ENCODE results near the gene B3GNT9.

B3GNT9 gene

GRCh38 chr16:67166110-67166547 is 15.3 kb upstream of the B3GNT9 start:
- DNase-seq: no peak

DNA sequence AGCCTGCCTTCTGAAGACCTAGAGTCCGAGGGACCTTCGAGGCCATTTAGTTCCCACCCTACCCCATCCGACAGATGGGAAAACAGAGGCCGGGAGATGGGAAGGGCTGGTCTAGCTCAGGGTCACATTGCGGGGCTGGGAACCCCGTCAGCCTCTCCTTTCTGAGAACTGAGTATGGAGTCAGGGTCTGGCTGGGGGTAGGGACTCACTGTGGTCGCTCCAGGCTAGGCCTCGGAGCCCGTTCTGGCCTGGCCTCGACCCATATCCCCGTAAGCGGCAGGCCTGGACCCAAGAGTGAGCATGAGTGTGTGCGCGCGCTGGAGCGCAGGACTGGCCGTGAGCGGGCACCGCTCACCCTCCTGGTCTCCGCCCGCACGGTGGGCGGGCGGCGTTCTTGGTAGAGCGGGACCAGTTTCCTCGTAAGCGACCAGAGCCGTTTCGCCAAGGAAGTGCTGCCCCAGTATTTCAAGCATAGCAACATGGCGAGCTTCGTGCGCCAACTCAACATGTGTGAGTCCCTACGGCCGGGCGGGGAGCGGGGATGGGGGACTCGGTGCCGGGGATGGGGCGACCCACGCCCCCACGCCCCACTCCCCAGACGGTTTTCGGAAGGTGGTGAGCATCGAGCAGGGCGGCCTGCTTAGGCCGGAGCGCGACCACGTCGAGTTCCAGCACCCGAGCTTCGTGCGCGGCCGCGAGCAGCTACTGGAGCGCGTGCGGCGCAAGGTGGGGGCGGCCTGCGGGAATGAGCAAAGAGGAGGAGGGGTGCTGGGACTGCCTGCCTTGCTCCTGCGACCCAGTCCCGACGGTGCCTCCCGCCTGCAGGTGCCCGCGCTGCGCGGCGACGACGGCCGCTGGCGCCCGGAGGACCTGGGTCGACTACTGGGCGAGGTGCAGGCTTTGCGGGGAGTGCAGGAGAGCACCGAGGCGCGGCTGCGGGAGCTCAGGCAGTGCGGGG is 14.6 kb upstream of the B3GNT9 start:
- no peak for DNase-seq

DNA sequence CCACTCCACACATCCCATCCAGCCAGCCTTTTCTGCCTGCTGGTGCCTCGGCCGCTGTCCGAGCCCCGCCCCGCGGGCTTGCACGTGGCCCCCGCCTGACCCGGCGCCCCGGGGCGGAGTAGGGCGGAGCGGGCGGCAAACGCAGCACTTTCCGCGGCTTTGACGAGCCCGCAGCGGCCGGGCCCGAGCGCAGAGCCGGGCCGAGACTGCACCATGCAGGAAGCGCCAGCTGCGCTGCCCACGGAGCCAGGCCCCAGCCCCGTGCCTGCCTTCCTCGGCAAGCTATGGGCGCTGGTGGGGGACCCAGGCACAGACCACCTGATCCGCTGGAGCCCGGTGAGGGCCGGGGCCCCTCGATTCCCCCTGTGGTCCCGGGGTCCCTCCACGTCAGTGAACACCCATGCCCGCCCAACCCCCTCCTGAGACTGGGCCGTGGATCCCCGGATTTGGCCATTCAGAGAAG is 13.8 kb upstream of the B3GNT9 start, which contains the start of gene HSF4:
HSF4 (plus strand) TSS at position 147 of the 463 bp plus-strand sequence; CDS start at position 214, 67 bp downstream.
- DNase-seq: no peak

- no peak for DNase-seq
Measured at GRCh38 chr16:67163999-67164558, 13.3 kb upstream of the B3GNT9 start.

GRCh38 chr16:67163164-67163998 is 12.6 kb upstream of the B3GNT9 start:
- DNase-seq: no peak

GRCh38 chr16:67162506-67163163 is 11.8 kb upstream of the B3GNT9 start:
- no peak for DNase-seq

DNA sequence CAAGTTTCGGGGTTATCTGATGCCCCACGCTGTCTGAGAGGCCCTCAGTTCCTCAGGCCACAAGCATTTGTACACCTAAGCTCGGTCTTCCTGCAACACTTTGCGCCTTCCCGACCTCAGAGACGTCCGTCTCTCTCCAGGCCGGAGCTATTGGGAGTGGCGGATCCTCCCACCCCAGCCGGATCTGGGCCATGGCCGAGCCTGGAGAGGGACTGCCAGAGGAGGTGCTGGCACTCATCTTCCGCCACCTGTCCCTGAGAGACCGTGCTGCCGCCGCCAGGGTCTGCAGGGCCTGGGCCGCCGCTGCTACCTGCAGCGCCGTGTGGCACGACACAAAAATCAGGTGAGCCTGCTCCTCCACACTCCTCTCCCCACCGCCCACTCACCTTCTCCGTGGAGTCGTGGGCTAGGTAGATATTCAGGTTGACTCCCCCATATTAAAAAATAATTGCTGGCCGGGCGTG is 10.8 kb upstream of the B3GNT9 start:
- no peak for DNase-seq

DNA sequence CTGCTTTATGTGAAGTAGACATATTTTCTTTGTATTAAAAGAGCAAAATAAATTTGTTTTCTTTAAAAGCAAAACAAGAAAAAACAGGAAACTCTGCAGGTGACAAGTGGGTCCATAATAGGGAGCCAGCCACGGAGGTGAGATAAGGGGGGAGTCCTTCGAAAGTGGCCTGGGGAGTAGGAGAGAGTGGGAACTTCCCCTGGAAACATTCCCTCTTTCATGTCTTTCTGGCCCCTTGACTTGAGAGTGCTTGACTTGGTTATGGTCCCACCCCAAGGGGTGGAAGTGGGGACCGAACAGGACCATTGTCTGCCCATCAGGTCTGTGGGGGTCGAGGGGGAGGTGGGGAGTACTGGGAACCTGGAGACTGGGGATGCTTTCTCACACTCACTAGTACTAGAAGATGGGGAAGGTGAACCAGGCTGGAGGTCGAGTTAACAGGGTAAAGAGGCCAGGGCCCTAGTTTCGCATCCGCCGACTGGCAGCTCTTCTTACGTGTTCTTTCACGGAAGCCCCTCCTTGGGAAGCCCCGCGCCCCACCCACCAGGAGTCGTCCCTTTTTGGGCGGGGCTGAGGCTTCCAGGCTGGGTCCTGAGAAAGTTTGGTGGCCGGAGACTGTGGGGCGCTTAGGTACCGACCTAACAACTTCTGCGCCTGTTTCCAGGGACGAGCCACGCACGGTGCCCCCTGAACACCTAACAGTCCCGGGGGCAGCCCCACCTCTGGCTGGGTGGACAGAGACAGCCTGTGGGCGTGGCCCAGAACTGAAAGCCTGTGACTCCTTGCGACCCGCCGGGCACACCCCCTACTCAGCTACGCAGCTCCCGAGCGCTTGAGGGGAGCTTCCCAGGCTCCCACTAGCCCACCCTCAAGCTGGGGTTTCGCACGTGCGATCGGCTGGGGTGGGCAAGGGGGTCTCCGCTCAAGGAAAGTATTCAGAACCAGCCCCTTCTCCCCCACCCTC is 8.1 kb upstream of the B3GNT9 start:
- DNase-seq: no peak

GRCh38 chr16:67157892-67158635 is 7.3 kb upstream of the B3GNT9 start:
- no peak for DNase-seq

DNA sequence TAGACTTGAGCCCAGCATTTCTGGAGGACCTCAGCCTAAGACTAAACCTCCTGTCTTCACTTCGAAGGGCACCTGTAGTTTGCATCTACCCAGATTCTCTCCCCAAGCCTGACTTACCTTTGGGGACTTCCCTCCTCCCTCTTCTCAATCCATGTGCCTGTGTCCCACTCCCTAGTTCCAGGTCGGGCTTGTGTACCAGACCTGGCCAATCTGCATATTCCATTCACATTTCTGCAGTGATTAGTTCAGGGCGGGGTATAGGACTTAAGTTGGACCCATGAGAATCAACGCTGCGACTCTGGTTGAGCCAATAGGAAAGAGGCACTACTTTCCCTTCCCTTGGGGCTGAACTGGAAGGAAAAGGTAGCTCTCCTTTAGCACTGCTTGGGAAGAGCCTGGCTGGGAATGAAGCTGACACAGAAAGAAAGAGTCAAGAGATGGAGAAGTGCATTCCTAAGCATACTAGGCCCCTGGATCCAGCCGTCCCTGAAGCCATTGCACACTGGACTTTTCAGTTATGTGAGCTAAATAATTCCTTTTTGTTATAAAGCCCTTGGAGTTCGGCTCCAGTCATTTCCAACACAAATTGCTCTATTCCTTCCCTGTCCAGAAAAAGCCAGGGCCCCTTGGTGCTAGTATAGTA is 6.4 kb upstream of the B3GNT9 start:
- no peak for DNase-seq

DNA sequence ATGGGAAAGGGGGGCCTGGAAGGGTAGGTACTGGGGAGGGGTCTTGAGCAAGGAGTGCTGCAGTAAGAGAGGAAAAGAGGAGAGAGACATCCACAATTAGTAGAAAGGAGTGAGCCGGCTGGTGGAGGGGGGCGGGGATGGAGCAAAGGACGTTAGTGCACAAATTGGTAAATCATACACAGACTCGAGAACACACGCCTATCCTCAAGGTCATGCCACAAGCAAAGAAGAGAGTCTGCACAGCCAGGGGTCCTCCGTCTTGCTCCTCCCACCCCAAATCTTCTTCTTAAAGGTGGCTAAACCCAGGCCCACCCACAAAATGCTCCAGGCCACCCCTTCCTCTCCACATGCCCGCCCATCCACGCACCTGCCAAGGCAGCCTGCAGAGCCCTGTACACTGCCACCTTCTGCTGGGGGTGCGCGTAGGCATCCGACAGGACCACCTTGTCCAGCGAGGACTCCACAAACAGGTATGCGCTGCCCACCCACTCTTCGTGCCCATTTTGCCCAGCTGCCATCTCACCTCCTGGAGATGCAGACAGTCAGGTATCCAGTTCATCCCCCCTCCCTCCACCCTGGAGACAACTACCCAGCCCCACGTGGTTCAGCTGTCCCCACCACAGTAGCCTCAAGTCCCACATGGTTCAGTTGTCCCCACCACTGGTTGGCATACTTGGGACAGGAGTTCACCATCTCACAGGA is 5.5 kb upstream of the B3GNT9 start:
- DNase-seq: no peak

DNA sequence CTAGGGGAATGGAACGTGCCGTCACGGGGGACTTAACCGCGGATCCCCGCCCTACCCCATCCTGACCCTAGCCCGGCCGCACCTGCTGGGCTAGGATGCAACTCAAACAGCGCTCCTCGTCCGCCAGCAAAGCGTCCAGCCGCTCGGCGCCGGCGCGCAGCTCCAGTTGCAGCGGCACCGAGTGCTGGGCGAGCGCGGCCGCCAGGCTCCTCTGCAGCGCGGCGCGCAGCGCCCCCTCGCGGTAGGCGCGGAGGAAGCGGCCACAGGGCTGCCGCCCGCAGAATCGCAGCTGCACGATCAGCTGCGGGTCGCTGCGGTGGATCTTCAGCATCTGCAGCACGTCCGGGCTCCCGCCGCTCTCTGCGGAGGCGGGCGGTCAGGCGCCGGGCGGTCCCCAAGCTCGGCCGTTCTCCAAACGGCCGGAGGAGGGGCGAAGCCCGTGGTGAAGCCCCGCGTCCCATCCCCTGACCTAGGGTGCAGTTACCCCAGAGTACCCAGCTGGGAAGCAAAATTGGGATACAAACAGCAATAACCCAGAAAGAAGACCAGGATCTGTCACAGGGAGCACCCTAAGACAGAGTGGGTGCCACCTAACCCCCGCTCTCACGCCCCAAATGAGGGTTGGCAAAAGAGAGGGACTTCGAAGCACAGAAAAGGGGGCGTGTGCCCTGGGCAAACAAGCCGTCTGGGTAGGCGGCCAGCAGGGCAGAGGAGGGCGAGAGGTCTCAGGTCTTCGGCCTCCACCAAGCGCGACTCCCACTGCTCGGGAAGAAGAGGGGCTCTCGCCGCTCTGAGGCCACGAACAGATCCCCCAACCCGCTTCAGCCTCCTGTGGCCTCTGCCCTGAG is 4.7 kb upstream of the B3GNT9 start:
- no peak for DNase-seq

DNA sequence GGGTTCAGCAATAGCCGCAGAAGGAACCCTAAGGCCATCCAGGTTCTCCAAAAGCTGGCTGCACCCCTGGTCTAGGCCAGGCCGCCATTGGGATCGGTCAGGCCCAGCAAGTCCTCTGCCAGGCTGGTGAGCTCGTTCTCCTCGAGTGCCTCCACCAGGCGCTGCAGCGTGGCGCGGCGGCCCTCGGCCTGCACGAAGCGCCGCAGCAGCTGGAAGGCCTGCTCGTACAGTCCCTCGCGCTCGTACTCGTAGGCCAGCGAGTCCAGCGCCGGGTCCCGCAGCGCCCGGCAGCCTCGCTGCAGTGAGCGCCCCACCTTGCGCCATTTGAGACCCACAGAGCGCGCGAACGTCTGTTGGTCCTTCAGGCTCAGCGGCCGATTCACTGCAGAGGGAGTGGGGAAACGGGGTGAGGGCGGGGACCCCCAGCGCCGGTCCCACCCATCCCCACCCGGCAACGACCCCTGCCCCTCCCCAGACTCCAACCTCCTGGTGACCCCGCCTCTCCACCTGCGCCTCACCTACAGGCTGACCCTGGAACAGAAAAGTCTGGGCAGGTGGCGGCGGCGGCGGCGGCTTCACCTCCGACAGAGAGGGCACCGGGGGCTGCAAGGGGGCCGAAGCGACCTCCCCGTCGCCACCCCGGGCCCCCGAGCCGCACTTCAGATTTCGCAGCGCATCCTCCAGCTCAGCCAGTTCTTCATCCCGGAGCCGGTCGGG is 3.9 kb upstream of the B3GNT9 start:
- no peak for DNase-seq

GRCh38 chr16:67151431-67152097 is 766 bp upstream of the B3GNT9 start:
- no peak for DNase-seq

GRCh38 chr16:67150047-67150832 is 558 bp downstream of the B3GNT9 start:
- no peak for DNase-seq

Data from NCI-H2029 treated with DMSO at 0.1 percent for 48 hours (cell line).